Colonic mucosa (tissue), 4 donors: ENCODE measurements around the gene PEX11G. TPM values are rescaled to one million over a fixed set of nuclear protein-coding genes. Genes with fewer than 3 reads are reported as not detected.

Experiments
- DNase-seq: peaks from one replicate; pipeline ENCODE4 v3.0.0-alpha.2; 2020
- H3K27ac ChIP-seq: fragments of 200-600 bp; one replicate; pipeline ENCODE4 v1.8.0; 2021
- H3K27me3 ChIP-seq: fragments of 200-600 bp; one replicate; pipeline ENCODE4 v1.8.0; 2021
- H3K36me3 ChIP-seq: fragments of 200-600 bp; one replicate; pipeline ENCODE4 v1.8.0; 2021
- H3K4me1 ChIP-seq: fragments of 200-600 bp; one replicate; pipeline ENCODE4 v1.8.0; 2021; ENCODE audit warnings: mild to moderate bottlenecking
- H3K4me3 ChIP-seq: fragments of 200-600 bp; one replicate; pipeline ENCODE4 v1.8.0; 2021
- H3K9ac ChIP-seq, 2 donors: one replicate each; pipeline ENCODE4 v1.7.0; 2013; ENCODE audit warnings: control low read depth in 2 of 2, low read depth in 2 of 2, low read length in 2 of 2
- H3K9me3 ChIP-seq: fragments of 200-600 bp; one replicate; pipeline ENCODE4 v1.8.0; 2021
- CTCF ChIP-seq: fragments of 200-600 bp; IDR thresholded peaks from one replicate; pipeline ENCODE4 v1.8.0; 2022; ENCODE audit warnings: antibody characterized with exemption, mild to moderate bottlenecking
- intact Hi-C: fragments of 100-400 bp; cut with DNase I; formaldehyde crosslinking; loops from one replicate; pipeline ENCODE4 v1.14.1; 2022
- total RNA-seq, 2 donors: library from RNA; stranded (reverse); fragmentation: NEBNext Ultra II Directional in 1 of 2; extraction: Animal tissue kit (Norgen Biotek cat#: 25700) in 1 of 2; gene quantifications; one replicate each; pipeline ENCODE4 v1.2.1, GENCODE V29; 2021
- donor health status: healthy.
- donor health status: DM: no; HTN: no; CAD: no.
- donor health status: DM: no; HTN: no; CAD: no.

Gene PEX11G
- total RNA-seq, 2 donors from 2014 or later, result 5.7 to 6.6 TPM

DNA sequence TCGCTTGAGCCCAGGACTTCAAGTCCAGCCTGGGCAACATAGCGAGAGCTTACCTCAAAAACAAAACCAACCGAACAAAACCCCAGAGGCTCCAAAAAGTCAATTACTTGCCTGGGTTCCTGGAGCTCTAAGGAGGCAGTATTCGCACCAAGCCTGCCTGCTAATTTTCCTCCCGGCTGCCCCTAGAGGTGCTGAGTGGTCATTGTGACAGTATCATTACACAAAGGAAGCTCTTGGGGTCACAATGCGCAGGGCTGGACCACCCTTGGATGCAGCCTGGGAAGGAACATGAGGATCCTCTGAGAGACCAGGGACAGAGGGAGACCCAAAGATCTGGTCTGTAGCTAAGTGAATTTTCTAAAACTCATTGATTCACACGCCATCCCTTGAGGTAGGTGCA, 8.5 kb upstream of the PEX11G start:
- Histone ChIP-seq H3K27me3 (peaks cover 16% of the 10 kb centered on the region), H3K4me1 (no peaks in the 10 kb centered on the region), H3K9me3 (no peaks in the 10 kb centered on the region), H3K4me3 (no peak overlapping the region), H3K36me3 (no peaks in the 10 kb centered on the region), H3K27ac (no peak overlapping the region), H3K9ac (no peak overlapping the region)
- intact Hi-C loops, result no loop called here
- TF ChIP-seq CTCF, result peak; percentile 25
- DNase-seq, result no peak

- no peak overlapping the region for H3K9ac ChIP-seq
- DNase-seq, result peak; percentile 31
- H3K4me1 ChIP-seq, result no peaks in the 10 kb centered on the region
- no peak overlapping the region for H3K4me3 ChIP-seq
- intact Hi-C loops, result no loop called here
- no peaks in the 10 kb centered on the region for H3K9me3 ChIP-seq
- no peaks in the 10 kb centered on the region for H3K27me3 ChIP-seq
- H3K27ac ChIP-seq, result peak overlapping the region; percentile 41
- TF ChIP-seq CTCF, result no peak
- H3K36me3 ChIP-seq, result no peaks in the 10 kb centered on the region
Measured at GRCh38 chr19:7494416-7495098, 5.7 kb upstream of the PEX11G start.

DNA sequence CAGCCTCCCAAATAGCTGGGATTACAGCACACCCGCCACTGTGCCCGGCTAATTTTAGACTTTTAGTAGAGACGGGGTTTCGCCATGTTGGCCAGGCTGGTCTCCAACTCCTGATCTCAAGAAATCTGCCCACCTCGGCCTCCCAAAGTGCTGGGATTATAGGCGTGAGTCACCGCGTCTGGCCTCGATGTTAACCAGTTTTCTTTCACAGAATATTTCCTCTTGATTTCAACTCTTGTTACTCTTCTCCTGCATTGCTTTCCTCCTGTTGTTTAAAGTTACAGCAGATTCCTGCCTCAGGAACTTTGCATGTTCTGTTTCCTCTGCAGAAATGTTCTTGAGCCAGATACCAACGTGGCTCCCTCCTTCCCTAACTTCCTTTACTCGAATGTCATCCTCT, 3.7 kb upstream of the PEX11G start:
- H3K27ac ChIP-seq, result no peak overlapping the region

DNA sequence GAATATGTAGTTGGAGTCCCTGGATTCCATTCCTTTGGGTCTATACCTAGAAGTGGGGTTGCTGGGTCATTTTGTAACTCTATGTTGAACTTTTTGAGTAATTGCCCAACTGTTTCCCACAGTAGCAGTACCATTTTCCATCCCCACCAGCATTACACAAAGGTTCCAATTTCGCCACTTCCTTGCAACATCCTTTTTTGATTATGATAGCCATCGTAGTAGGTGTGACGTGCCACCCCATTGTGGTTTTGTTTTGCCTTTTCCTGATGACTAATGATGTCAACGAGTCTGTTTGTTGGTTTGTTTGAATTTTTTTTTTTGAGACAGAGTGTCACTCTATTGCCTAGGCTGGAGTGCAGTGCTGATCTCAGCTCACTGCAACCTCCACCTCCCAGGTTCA, 3.3 kb upstream of the PEX11G start:
- H3K9ac ChIP-seq, result no peak overlapping the region
- TF ChIP-seq CTCF, result no peak
- no peaks in the 10 kb centered on the region for H3K4me1 ChIP-seq
- intact Hi-C loops, result no loop called here
- no peaks in the 10 kb centered on the region for H3K36me3 ChIP-seq
- DNase-seq, result no peak
- no peaks in the 10 kb centered on the region for H3K9me3 ChIP-seq
- no peak overlapping the region for H3K27ac ChIP-seq
- no peaks in the 10 kb centered on the region for H3K27me3 ChIP-seq
- H3K4me3 ChIP-seq, result no peak overlapping the region

More for the DNA sequence above, 3.7 kb upstream of the PEX11G start:
- Histone ChIP-seq H3K9ac (no peak overlapping the region), H3K36me3 (no peaks in the 10 kb centered on the region), H3K27me3 (no peaks in the 10 kb centered on the region), H3K9me3 (no peaks in the 10 kb centered on the region), H3K4me1 (no peaks in the 10 kb centered on the region), H3K4me3 (no peak overlapping the region)
- intact Hi-C loops, result no loop called here
- TF ChIP-seq CTCF, result no peak
- no peak for DNase-seq

DNA sequence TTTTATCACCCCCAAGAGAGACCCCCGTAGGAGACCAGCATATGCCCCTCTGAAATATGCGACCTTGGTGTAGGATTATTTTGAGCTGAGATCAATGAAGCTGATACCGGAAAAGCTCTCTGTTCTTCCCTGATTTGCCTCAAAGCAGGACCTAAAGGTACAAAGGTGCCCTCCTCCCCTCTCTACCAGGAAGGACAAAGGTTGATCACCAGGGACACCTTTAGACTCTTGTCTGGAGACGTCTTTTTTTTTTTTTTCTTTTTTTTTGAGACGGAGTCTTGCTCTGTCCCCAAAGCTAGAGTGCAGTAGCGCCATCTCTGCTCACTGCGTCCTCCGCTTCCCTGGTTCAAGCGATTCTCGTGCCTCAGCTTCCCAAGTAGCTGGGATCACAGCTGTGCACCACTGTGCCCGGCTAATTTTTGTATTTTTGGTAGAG, 792 bp upstream of the PEX11G start:
- Histone ChIP-seq H3K9me3 (no peaks in the 10 kb centered on the region), H3K4me3 (no peak overlapping the region), H3K27me3 (no peaks in the 10 kb centered on the region), H3K36me3 (no peaks in the 10 kb centered on the region), H3K9ac (peak overlapping the region in 1 of 2 donors; percentile 72), H3K27ac (peak overlapping the region; percentile 68), H3K4me1 (no peaks in the 10 kb centered on the region)
- DNase-seq, result peak; percentile 77
- intact Hi-C loops, result no loop called here
- no peak for TF ChIP-seq CTCF
